K562 (cell line): ENCODE results near the gene IGSF9.

Experiments used
- ATF7 ChIP-seq: fragments of 450-650 bp; IDR thresholded peaks from 2 replicates; pipeline ENCODE4 v1.7.1; 2014; ENCODE audit warnings: mild to moderate bottlenecking, moderate library complexity
- CC2D1A ChIP-seq: fragments of 450-650 bp; IDR thresholded peaks from 2 replicates; pipeline ENCODE4 v1.6.1; 2017; ENCODE audit warnings: mild to moderate bottlenecking
- EP300 ChIP-seq: IDR thresholded peaks from 2 replicates; pipeline ENCODE4 v1.6.1; 2012; ENCODE audit warnings: low read length, improper control_type of control experiment
- SMC3 ChIP-seq: conservative IDR thresholded peaks from 2 replicates; pipeline ENCODE4 v1.6.1; 2011; ENCODE audit warnings: low read depth, low read length, improper control_type of control experiment; ENCODE audit not compliant: insufficient read depth
- TCF3 ChIP-seq: sonication (generic); formaldehyde crosslinking; IDR thresholded peaks from 2 replicates; pipeline ENCODE4 v1.4.0; 2020; ENCODE audit warnings: mild to moderate bottlenecking, missing genetic modification reagents
- TEAD4 ChIP-seq, 2 experiments: sonication (generic) in 1 of 2; formaldehyde crosslinking in 1 of 2; IDR thresholded peaks; 2 replicates each; pipeline versions ENCODE4 v1.6.1 to v1.8.0; 2012 to 2022; ENCODE audit warnings: borderline replicate concordance in 1 of 2, inconsistent platforms in 1 of 2, low read length in 1 of 2, mild to moderate bottlenecking in 1 of 2, missing genetic modification reagents in 1 of 2
- ZKSCAN1 ChIP-seq: fragments of 150-350 bp; IDR thresholded peaks from 2 replicates; pipeline ENCODE4 v1.6.1; 2016; ENCODE audit warnings: low read depth, low read length
- ZNF12 ChIP-seq: sonication (generic); formaldehyde crosslinking; IDR thresholded peaks from 2 replicates; pipeline ENCODE4 v1.4.0; 2020; ENCODE audit warnings: mild to moderate bottlenecking, missing genetic modification reagents
- ZNF24 ChIP-seq: fragments of 450-650 bp; IDR thresholded peaks from 2 replicates; pipeline ENCODE4 v1.6.1; 2016
- TF ChIP-seq, protein P1 (sequence below): fragments of 450-650 bp; IDR thresholded peaks from 2 replicates; pipeline ENCODE4 v1.6.1; 2016; ENCODE audit warnings: antibody characterized with exemption
- TF ChIP-seq, protein P2 (sequence below), 3 experiments: IDR thresholded peaks in 2 of 3; conservative IDR thresholded peaks in 1 of 3; 2 replicates each; pipeline ENCODE4 v1.5.1; 2011 to 2012; ENCODE audit warnings: low read length in 3 of 3, mild to moderate bottlenecking in 3 of 3, control low read depth in 2 of 3, improper control_type of control experiment in 1 of 3, inconsistent platforms in 1 of 3, low read depth in 1 of 3, mixed read lengths in 1 of 3, moderate library complexity in 1 of 3; ENCODE audit not compliant: insufficient read depth in 2 of 3

DNA sequence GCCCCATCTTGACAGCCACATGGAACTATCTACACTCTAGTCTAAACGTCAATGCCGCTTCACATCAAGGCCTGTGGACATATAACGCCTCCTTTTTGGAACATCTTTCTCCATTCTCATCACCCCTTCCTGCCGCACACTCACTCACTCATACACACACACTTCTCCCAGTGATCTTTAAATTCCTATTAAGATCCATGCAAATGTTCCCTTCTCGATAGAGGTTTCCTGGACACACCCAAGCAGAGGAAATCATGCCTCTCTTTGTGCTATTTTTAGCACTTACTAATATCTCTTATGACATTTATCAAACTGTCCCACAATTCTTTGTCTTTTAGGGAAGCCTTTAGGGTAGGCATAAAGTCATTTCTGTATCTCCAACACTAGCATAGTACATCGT, 36.9 kb upstream of the IGSF9 start:
- TF ChIP-seq ATF7 (no peak), ZKSCAN1 (no peak), SMC3 (no peak), EP300 (no peak), TCF3 (CRISPR knock-in tag) (no peak), CC2D1A (no peak), ZNF24 (no peak), ZNF12 (CRISPR knock-in tag) (no peak), TEAD4 (IDR thresholded peaks at IDR 0.05; ENCODE audit: low read length) (no peak), TEAD4 (CRISPR knock-in tag; IDR thresholded peaks at IDR 0.05; ENCODE audit: borderline replicate concordance) (no peak)
- TF ChIP-seq, protein P1, sequence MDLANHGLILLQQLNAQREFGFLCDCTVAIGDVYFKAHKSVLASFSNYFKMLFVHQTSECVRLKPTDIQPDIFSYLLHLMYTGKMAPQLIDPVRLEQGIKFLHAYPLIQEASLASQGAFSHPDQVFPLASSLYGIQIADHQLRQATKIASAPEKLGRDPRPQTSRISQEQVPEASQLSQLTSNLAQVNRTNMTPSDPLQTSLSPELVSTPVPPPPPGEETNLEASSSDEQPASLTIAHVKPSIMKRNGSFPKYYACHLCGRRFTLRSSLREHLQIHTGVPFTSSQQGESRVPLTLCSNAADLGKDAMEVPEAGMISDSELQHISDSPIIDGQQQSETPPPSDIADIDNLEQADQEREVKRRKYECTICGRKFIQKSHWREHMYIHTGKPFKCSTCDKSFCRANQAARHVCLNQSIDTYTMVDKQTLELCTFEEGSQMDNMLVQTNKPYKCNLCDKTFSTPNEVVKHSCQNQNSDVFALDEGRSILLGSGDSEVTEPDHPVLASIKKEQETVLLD = no peak
- TF ChIP-seq, protein P2, sequence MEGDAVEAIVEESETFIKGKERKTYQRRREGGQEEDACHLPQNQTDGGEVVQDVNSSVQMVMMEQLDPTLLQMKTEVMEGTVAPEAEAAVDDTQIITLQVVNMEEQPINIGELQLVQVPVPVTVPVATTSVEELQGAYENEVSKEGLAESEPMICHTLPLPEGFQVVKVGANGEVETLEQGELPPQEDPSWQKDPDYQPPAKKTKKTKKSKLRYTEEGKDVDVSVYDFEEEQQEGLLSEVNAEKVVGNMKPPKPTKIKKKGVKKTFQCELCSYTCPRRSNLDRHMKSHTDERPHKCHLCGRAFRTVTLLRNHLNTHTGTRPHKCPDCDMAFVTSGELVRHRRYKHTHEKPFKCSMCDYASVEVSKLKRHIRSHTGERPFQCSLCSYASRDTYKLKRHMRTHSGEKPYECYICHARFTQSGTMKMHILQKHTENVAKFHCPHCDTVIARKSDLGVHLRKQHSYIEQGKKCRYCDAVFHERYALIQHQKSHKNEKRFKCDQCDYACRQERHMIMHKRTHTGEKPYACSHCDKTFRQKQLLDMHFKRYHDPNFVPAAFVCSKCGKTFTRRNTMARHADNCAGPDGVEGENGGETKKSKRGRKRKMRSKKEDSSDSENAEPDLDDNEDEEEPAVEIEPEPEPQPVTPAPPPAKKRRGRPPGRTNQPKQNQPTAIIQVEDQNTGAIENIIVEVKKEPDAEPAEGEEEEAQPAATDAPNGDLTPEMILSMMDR (IDR thresholded peaks at IDR 0.05 in 2 of 3, conservative IDR thresholded peaks at IDR 0.05 in 1 of 3; ENCODE audit: insufficient read depth in 2 of 3, low read depth in 1 of 3, low read length in 3 of 3) = no peak
